ENCODE data around the gene RPP25.

Gene RPP25

DNA sequence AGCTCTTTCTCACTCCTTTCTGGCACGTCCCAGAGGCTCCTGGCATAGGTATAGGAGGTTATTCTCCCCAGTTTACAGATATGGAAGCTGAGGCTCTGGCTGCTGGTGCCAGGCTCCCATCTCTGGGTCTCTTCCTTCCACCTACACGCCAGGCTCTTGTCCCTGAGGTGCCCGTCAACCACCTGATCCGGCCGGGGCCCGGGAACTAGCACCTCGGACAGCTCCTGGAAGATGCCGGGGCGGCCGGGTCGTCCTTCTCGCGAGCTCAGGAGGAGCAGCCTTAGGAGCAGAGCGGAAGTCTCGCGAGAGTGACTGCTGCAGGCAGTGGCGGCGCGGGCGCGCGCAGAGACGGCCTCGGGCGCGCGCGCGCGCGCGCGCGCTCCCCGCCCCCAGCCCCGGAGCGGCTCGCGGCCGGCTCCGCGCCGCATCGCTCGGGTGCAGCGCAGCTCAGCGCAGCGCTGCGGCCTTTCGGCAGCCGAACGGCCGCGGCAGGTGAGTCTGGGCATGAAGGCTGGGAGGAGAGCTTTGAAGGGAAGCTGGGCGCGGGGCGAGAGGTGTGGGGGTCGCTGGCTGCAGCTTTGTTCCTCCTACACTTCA lies 38.7 kb upstream of the RPP25 start, which contains the start of gene SCAMP5:
SCAMP5 (plus strand) TSS at position 382 of the 597 bp plus-strand sequence. CDS start 16,277 bp downstream, outside the sequence.
- CTCF ChIA-PET: interaction anchor here (0.6 to 0.9 kb wide), 3 partner anchors 208 to 313 kb away, joined by 3 to 4 read pairs (median 3); no protein-coding TSS in a partner anchor
- Histone ChIP-seq H3K4me3 (ENCODE audit: low read depth, low read length) (peak within 1 kb of the TSS; percentile 69), H3K4me1 (ENCODE audit: control insufficient read depth, insufficient read depth, low read length) (no peaks in the 10 kb centered on the region; the same call in 1 of the 2 replicates), H3K27ac (ENCODE audit: extremely low read depth, low read depth, low read length) (no peak within 1 kb of the TSS), H3K9me3 (ENCODE audit: control insufficient read depth, insufficient read depth, low read depth, low read length) (no peaks in the 10 kb centered on the region), H3K36me3 (ENCODE audit: control insufficient read depth in 2 of 2, insufficient read depth in 1 of 2, low read length in 2 of 2) (no peaks in the 10 kb centered on the region)
- POLR2A ChIA-PET: interaction anchor here (0.7 to 3.0 kb wide), 9 partner anchors 17 to 729 kb away, joined by 3 to 22 read pairs (median 4); partner anchors contain the start of genes C15orf39, CSK, FAM219B and PPCDC
- TF ChIP-seq ZNF112 (tag by site-specific recombination; IDR thresholded peaks at IDR 0.05): no peak
- TF ChIP-seq ZNF660 (tag by site-specific recombination; IDR thresholded peaks at IDR 0.05): peak; percentile 35; the same call in 1 of the 2 replicates
- TF ChIP-seq SP7 (tag by site-specific recombination; IDR thresholded peaks at IDR 0.05): peak; percentile 65
- no peak for TF ChIP-seq IKZF3 (tag by site-specific recombination; IDR thresholded peaks at IDR 0.05)
- TF ChIP-seq, protein P1, sequence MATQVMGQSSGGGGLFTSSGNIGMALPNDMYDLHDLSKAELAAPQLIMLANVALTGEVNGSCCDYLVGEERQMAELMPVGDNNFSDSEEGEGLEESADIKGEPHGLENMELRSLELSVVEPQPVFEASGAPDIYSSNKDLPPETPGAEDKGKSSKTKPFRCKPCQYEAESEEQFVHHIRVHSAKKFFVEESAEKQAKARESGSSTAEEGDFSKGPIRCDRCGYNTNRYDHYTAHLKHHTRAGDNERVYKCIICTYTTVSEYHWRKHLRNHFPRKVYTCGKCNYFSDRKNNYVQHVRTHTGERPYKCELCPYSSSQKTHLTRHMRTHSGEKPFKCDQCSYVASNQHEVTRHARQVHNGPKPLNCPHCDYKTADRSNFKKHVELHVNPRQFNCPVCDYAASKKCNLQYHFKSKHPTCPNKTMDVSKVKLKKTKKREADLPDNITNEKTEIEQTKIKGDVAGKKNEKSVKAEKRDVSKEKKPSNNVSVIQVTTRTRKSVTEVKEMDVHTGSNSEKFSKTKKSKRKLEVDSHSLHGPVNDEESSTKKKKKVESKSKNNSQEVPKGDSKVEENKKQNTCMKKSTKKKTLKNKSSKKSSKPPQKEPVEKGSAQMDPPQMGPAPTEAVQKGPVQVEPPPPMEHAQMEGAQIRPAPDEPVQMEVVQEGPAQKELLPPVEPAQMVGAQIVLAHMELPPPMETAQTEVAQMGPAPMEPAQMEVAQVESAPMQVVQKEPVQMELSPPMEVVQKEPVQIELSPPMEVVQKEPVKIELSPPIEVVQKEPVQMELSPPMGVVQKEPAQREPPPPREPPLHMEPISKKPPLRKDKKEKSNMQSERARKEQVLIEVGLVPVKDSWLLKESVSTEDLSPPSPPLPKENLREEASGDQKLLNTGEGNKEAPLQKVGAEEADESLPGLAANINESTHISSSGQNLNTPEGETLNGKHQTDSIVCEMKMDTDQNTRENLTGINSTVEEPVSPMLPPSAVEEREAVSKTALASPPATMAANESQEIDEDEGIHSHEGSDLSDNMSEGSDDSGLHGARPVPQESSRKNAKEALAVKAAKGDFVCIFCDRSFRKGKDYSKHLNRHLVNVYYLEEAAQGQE (tag by site-specific recombination; IDR thresholded peaks at IDR 0.05): peak; percentile 99
- TF ChIP-seq, protein P2, sequence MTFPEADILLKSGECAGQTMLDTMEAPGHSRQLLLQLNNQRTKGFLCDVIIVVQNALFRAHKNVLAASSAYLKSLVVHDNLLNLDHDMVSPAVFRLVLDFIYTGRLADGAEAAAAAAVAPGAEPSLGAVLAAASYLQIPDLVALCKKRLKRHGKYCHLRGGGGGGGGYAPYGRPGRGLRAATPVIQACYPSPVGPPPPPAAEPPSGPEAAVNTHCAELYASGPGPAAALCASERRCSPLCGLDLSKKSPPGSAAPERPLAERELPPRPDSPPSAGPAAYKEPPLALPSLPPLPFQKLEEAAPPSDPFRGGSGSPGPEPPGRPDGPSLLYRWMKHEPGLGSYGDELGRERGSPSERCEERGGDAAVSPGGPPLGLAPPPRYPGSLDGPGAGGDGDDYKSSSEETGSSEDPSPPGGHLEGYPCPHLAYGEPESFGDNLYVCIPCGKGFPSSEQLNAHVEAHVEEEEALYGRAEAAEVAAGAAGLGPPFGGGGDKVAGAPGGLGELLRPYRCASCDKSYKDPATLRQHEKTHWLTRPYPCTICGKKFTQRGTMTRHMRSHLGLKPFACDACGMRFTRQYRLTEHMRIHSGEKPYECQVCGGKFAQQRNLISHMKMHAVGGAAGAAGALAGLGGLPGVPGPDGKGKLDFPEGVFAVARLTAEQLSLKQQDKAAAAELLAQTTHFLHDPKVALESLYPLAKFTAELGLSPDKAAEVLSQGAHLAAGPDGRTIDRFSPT (tag by site-specific recombination; IDR thresholded peaks at IDR 0.05): no peak
- TF ChIP-seq, protein P3, sequence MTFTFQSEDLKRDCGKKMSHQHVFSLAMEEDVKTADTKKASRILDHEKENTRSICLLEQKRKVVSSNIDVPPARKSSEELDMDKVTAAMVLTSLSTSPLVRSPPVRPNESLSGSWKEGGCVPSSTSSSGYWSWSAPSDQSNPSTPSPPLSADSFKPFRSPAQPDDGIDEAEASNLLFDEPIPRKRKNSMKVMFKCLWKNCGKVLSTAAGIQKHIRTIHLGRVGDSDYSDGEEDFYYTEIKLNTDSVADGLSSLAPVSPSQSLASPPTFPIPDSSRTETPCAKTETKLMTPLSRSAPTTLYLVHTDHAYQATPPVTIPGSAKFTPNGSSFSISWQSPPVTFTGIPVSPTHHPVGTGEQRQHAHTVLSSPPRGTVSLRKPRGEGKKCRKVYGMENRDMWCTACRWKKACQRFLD (tag by site-specific recombination; IDR thresholded peaks at IDR 0.05): peak; percentile 72; the same call in 1 of the 2 replicates
- TF ChIP-seq ZNF394 (tag by site-specific recombination; IDR thresholded peaks at IDR 0.05; ENCODE audit: borderline replicate concordance): 0 out of 2 replicates have a peak, but pooled peaks have one; percentile 24
- peak; percentile 2; the same call in 1 of the 2 replicates for TF ChIP-seq ZFHX2 (tag by site-specific recombination; conservative IDR thresholded peaks at IDR 0.05)
- peak; percentile 48; the same call in 1 of the 2 replicates for TF ChIP-seq ZXDB (tag by site-specific recombination; IDR thresholded peaks at IDR 0.05)
- no peak for TF ChIP-seq ZNF670 (tag by site-specific recombination; IDR thresholded peaks at IDR 0.05; ENCODE audit: low read depth)
- TF ChIP-seq SCRT1 (tag by site-specific recombination; IDR thresholded peaks at IDR 0.05; ENCODE audit: borderline replicate concordance): peak; percentile 8; the same call in 1 of the 2 replicates
- no peak for TF ChIP-seq ZSCAN30 (tag by site-specific recombination; IDR thresholded peaks at IDR 0.05)
- peak; percentile 80 for TF ChIP-seq KLF16 (tag by site-specific recombination; IDR thresholded peaks at IDR 0.05)
- 0 out of 2 replicates have a peak, but pooled peaks have one; percentile 25 for TF ChIP-seq ZEB2 (tag by site-specific recombination; IDR thresholded peaks at IDR 0.05)
- peak; percentile 43; the same call in 1 of the 2 replicates for TF ChIP-seq ZFP3 (tag by site-specific recombination; IDR thresholded peaks at IDR 0.05; ENCODE audit: low read depth)
- TF ChIP-seq ZNF302 (tag by site-specific recombination; IDR thresholded peaks at IDR 0.05; ENCODE audit: low read depth): no peak
- peak; percentile 69 for TF ChIP-seq ZBTB17 (tag by site-specific recombination; IDR thresholded peaks at IDR 0.05)
- TF ChIP-seq ZNF335 (tag by site-specific recombination; conservative IDR thresholded peaks at IDR 0.05): peak; percentile 41
- TF ChIP-seq SP2 (tag by site-specific recombination; IDR thresholded peaks at IDR 0.05): peak; percentile 30; the same call in 1 of the 2 replicates
- TF ChIP-seq ZNF561 (tag by site-specific recombination; IDR thresholded peaks at IDR 0.05; ENCODE audit: borderline replicate concordance): peak; percentile 47; the same call in 1 of the 2 replicates
- peak; percentile 50; the same call in 1 of the 2 replicates for TF ChIP-seq KLF8 (tag by site-specific recombination; IDR thresholded peaks at IDR 0.05)
- TF ChIP-seq, protein P4, sequence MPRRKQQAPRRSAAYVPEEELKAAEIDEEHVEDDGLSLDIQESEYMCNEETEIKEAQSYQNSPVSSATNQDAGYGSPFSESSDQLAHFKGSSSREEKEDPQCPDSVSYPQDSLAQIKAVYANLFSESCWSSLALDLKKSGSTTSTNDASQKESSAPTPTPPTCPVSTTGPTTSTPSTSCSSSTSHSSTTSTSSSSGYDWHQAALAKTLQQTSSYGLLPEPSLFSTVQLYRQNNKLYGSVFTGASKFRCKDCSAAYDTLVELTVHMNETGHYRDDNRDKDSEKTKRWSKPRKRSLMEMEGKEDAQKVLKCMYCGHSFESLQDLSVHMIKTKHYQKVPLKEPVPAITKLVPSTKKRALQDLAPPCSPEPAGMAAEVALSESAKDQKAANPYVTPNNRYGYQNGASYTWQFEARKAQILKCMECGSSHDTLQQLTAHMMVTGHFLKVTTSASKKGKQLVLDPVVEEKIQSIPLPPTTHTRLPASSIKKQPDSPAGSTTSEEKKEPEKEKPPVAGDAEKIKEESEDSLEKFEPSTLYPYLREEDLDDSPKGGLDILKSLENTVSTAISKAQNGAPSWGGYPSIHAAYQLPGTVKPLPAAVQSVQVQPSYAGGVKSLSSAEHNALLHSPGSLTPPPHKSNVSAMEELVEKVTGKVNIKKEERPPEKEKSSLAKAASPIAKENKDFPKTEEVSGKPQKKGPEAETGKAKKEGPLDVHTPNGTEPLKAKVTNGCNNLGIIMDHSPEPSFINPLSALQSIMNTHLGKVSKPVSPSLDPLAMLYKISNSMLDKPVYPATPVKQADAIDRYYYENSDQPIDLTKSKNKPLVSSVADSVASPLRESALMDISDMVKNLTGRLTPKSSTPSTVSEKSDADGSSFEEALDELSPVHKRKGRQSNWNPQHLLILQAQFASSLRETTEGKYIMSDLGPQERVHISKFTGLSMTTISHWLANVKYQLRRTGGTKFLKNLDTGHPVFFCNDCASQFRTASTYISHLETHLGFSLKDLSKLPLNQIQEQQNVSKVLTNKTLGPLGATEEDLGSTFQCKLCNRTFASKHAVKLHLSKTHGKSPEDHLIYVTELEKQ (tag by site-specific recombination; IDR thresholded peaks at IDR 0.05; ENCODE audit: borderline replicate concordance): no peak
- TF ChIP-seq, protein P5, sequence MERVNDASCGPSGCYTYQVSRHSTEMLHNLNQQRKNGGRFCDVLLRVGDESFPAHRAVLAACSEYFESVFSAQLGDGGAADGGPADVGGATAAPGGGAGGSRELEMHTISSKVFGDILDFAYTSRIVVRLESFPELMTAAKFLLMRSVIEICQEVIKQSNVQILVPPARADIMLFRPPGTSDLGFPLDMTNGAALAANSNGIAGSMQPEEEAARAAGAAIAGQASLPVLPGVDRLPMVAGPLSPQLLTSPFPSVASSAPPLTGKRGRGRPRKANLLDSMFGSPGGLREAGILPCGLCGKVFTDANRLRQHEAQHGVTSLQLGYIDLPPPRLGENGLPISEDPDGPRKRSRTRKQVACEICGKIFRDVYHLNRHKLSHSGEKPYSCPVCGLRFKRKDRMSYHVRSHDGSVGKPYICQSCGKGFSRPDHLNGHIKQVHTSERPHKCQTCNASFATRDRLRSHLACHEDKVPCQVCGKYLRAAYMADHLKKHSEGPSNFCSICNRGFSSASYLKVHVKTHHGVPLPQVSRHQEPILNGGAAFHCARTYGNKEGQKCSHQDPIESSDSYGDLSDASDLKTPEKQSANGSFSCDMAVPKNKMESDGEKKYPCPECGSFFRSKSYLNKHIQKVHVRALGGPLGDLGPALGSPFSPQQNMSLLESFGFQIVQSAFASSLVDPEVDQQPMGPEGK (tag by site-specific recombination; IDR thresholded peaks at IDR 0.05): no peak

All from HEK293 (cell line).